Smooth muscle cell (in vitro differentiated cells): ENCODE measurements around the gene LILRB2. TPM values are rescaled to one million over a fixed set of nuclear protein-coding genes. Genes with fewer than 3 reads are reported as not detected.
"Not testable (repeated sequence)": the region's sequence is repeated elsewhere in the genome, so short reads cannot be mapped to it uniquely, and the experiment has no call there.

Experiments used
- DNase-seq: peaks from one replicate; lab custom pipeline; 2025; ENCODE audit not compliant: unreplicated experiment; lab: John Stamatoyannopoulos, UW
- H2AFZ ChIP-seq: fragments of 200-600 bp; sonication (generic); 2 replicates; pipeline ENCODE4 v1.6.0; 2016; ENCODE audit warnings: antibody characterized with exemption, low read depth, mild to moderate bottlenecking
- H3F3A ChIP-seq: fragments of 200-600 bp; sonication (generic); 2 replicates; pipeline ENCODE4 v1.6.0; 2017; ENCODE audit warnings: antibody characterized with exemption, low read depth
- H3K27ac ChIP-seq: fragments of 200-600 bp; sonication (generic); 2 replicates; pipeline ENCODE4 v1.5.1; 2016; ENCODE audit warnings: low read depth, mild to moderate bottlenecking
- H3K27me3 ChIP-seq: fragments of 200-600 bp; sonication (generic); 2 replicates; pipeline ENCODE4 v1.6.1; 2016; ENCODE audit warnings: low read depth, mild to moderate bottlenecking
- H3K36me3 ChIP-seq: fragments of 200-600 bp; sonication (generic); 2 replicates; pipeline ENCODE4 v1.5.1; 2016; ENCODE audit warnings: low read depth
- H3K4me1 ChIP-seq: fragments of 200-600 bp; sonication (generic); 2 replicates; pipeline ENCODE4 v1.5.1; 2016; ENCODE audit warnings: low read depth
- H3K4me2 ChIP-seq: fragments of 200-600 bp; sonication (generic); 2 replicates; pipeline ENCODE4 v1.6.0; 2016; ENCODE audit warnings: mild to moderate bottlenecking
- H3K4me3 ChIP-seq: fragments of 200-600 bp; sonication (generic); 2 replicates; pipeline ENCODE4 v1.5.1; 2016; ENCODE audit warnings: mild to moderate bottlenecking
- H3K79me2 ChIP-seq: fragments of 200-600 bp; sonication (generic); 2 replicates; pipeline ENCODE4 v1.6.0; 2016; ENCODE audit warnings: low read depth, mild to moderate bottlenecking
- H3K9ac ChIP-seq: fragments of 200-600 bp; sonication (generic); 2 replicates; pipeline ENCODE4 v1.6.0; 2016; ENCODE audit warnings: low read depth
- H3K9me3 ChIP-seq: fragments of 200-600 bp; sonication (generic); replicated peaks from 2 replicates; pipeline ENCODE4 v1.5.1; 2016; ENCODE audit warnings: low read depth
- H4K20me1 ChIP-seq: fragments of 200-600 bp; sonication (generic); 2 replicates; pipeline ENCODE4 v1.6.0; 2016; ENCODE audit warnings: low read depth
- CTCF ChIP-seq: fragments of 200-600 bp; sonication (generic); IDR thresholded peaks from 2 replicates; pipeline ENCODE4 v1.5.1; 2017; ENCODE audit warnings: borderline replicate concordance, mild to moderate bottlenecking, antibody characterized with exemption; ENCODE audit not compliant: insufficient read depth, poor library complexity, severe bottlenecking
- WGBS: methylation state at CpG from one replicate; pipeline ENCODE4 v1.1.7; 2016; ENCODE audit warnings: low lambda C conversion rate; 5-methylcytosine and 5-hydroxymethylcytosine counted together
- polyA plus RNA-seq: library from polyadenylated mRNA; unstranded; fragments of >200 nt; fragmentation: Nextera tagmentation; extraction: Ambion mirVana; gene quantifications from 2 replicates; pipeline ENCODE4 v1.2.1, GENCODE V29; 2016
- total RNA-seq: library from RNA; depleted of rRNA; stranded (reverse); fragments of >200 nt; gene quantifications from 2 replicates; pipeline ENCODE4 v1.2.3, GENCODE V29; 2014

Gene LILRB2
- total and polyA plus RNA-seq, 2 experiments from 2014 or later = not detected

- H2AFZ ChIP-seq, H3K4me1 ChIP-seq, H3K27ac ChIP-seq, H3K27me3 ChIP-seq, H3K9me3 ChIP-seq, H3K4me2 ChIP-seq, H3K79me2 ChIP-seq, H4K20me1 ChIP-seq, DNase-seq, H3K36me3 ChIP-seq, H3F3A ChIP-seq, H3K9ac ChIP-seq, H3K4me3 ChIP-seq: not testable (repeated sequence)
- WGBS = 90% methylated on average over 13 of the region's 15 CpGs
Observed at GRCh38 chr19:54277111-54277615, 3.7 kb downstream of the LILRB2 start.

GRCh38 chr19:54275951-54276350 is 5.0 kb downstream of the LILRB2 start:
- TF ChIP-seq CTCF = no peak
- Histone ChIP-seq H3F3A (no peaks in the 10 kb centered on the region), H3K36me3 (no peaks in the 10 kb centered on the region), H3K4me1 (no peaks in the 10 kb centered on the region), H3K4me2 (no peak overlapping the region), H3K79me2 (no peaks in the 10 kb centered on the region), H3K9ac (no peak overlapping the region), H3K4me3 (no peak overlapping the region), H3K27ac (no peak overlapping the region), H3K9me3 (no peaks in the 10 kb centered on the region), H2AFZ (no peak overlapping the region), H4K20me1 (no peaks in the 10 kb centered on the region), H3K27me3 (peaks cover 3% of the 10 kb centered on the region)
- WGBS = 80% methylated on average over 9 of the region's 9 CpGs
- DNase-seq = no peak

- not testable (repeated sequence) for H3F3A ChIP-seq, H3K79me2 ChIP-seq, H4K20me1 ChIP-seq, H3K4me2 ChIP-seq, H3K9me3 ChIP-seq, H3K4me3 ChIP-seq, DNase-seq, H3K36me3 ChIP-seq, H2AFZ ChIP-seq, H3K27ac ChIP-seq, H3K27me3 ChIP-seq, H3K4me1 ChIP-seq, H3K9ac ChIP-seq
- 84% methylated on average over 6 of the region's 9 CpGs for WGBS
Observed at GRCh38 chr19:54274516-54274915, 6.4 kb downstream of the LILRB2 start.

- no peaks in the 10 kb centered on the region for H3F3A ChIP-seq
- no peak for DNase-seq
- no peak for TF ChIP-seq CTCF
- H3K4me2 ChIP-seq = no peak overlapping the region
- no peak overlapping the region for H3K9ac ChIP-seq
- H3K4me3 ChIP-seq = no peak overlapping the region
- H3K27me3 ChIP-seq = no peaks in the 10 kb centered on the region
- no peaks in the 10 kb centered on the region for H3K4me1 ChIP-seq
- no peaks in the 10 kb centered on the region for H3K36me3 ChIP-seq
- 88% methylated on average over 3 of the region's 3 CpGs for WGBS
- H4K20me1 ChIP-seq = no peaks in the 10 kb centered on the region
- no peak overlapping the region for H2AFZ ChIP-seq
- H3K79me2 ChIP-seq = no peaks in the 10 kb centered on the region
- H3K9me3 ChIP-seq = no peaks in the 10 kb centered on the region
- no peak overlapping the region for H3K27ac ChIP-seq
Observed at GRCh38 chr19:54273821-54274220, 7.1 kb downstream of the LILRB2 start.

GRCh38 chr19:54272181-54272580 is 8.7 kb downstream of the LILRB2 start:
- DNase-seq, H3K27me3 ChIP-seq, H3K27ac ChIP-seq, H3K9ac ChIP-seq, H3K36me3 ChIP-seq, H3K4me3 ChIP-seq, H4K20me1 ChIP-seq, H2AFZ ChIP-seq, H3F3A ChIP-seq, H3K4me2 ChIP-seq, H3K4me1 ChIP-seq, H3K9me3 ChIP-seq, H3K79me2 ChIP-seq: not testable (repeated sequence)
- 76% methylated on average over 5 of the region's 5 CpGs for WGBS

- H3K4me2 ChIP-seq, H3K4me1 ChIP-seq, H3K79me2 ChIP-seq, H3K9me3 ChIP-seq, DNase-seq, H2AFZ ChIP-seq, H3F3A ChIP-seq, H3K36me3 ChIP-seq, H3K9ac ChIP-seq, H3K27me3 ChIP-seq, H3K4me3 ChIP-seq, H3K27ac ChIP-seq, H4K20me1 ChIP-seq: not testable (repeated sequence)
- WGBS = 78% methylated on average over 4 of the region's 4 CpGs
Observed at GRCh38 chr19:54271587-54271986, 9.3 kb downstream of the LILRB2 start.
